ENCODE data around the gene ZNF165. TPM values are rescaled to one million over a fixed set of nuclear protein-coding genes. Genes with fewer than 3 reads are reported as not detected.
"Not testable (repeated sequence)": the region's sequence is repeated elsewhere in the genome, so short reads cannot be mapped to it uniquely, and the experiment has no call there.

The ZNF165 gene
- total RNA-seq (2014; rRNA removed; shearing (Covaris generic)) = 4.4 and 5.2 TPM in 2 replicates

- DNase-seq (ENCODE audit: low spot score) = not testable (repeated sequence)
These were observed at the start of gene ZNF165 for GRCh38 chr6:28080381-28080630. TSS of gene ZNF165 (plus strand) at chr6:28080568. CDS start at chr6:28085481, 4,913 bp downstream.

DNA sequence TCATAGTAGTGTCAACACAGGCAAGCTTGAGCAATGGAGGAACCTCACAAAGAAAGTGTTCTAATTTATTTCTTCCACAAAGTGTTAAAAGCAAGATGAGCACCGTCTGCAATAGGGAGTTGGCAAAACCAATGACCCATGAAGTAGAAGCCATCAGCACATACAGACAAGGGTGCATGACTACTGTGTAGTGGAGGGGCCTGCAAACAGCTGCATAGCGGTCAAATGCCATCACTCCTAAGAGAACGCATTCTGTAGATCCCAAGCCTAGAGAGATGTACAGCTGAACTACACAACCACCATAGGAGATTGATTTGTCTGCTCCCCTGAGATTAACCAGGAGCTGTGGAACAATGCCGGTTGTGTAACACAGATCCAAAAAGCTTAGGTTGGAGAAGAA is 26.8 kb upstream of the ZNF165 start:
- DNase-seq (ENCODE audit: low spot score) = no peak

GRCh38 chr6:28060405-28060804 is 20.0 kb upstream of the ZNF165 start:
- DNase-seq (ENCODE audit: low spot score) = no peak

DNA sequence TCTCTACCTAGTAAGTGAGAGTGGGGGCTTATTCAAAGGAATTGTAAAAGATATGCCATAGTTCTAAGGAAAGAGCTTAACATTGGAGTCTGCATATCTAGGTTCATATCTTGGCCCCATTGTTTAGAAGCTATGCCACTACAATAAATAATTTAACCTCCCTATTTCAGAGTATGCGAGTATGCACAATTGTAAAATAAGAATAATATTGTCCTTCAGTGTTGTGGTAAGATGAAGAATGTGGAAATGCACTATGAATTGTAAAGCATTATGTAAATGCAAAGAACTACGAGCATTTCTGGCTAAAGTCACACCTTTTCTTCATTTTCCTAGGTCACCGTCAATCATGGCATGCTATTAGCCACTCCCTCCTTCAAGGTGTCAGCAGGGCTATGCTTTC is 16.1 kb upstream of the ZNF165 start:
- DNase-seq (ENCODE audit: low spot score) = no peak

DNA sequence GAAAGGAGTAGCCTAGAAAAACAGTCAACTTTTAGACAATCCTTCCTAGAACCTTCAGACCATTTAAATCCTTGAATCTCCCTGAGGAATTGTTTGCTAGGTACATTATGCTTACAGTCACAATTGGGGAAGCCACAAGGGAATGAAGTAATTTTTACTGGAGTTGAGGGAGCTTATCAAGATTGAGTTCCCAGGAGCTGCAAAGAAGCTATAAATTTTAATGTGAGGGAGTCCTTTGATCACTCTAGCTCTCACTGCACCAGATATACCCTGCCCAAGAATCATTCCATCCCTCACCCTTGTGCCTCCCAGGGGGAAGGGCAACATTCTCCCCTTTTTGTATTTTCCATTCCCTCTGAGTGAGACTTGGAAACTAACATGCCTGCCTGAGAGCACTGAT is 12.3 kb upstream of the ZNF165 start:
- DNase-seq (ENCODE audit: low spot score) = no peak

DNA sequence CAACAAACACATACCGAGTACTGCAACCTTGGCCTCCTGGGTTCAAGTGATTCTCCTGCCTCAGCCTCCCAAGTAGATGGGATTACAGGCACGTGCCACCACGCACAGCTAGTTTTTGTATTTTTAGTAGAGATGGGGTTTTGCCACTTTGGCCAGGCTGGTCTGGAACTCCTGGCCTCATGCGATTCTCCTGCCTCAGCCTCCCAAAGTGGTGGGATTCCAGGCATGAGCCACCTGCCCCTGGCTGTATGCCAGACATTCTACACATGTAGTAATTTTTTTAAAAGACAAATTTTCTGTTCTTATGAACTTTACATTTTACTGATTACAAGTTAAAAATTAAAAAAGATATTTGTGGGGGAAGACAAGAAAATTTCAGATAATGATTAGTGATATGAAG is 9.4 kb upstream of the ZNF165 start:
- DNase-seq (ENCODE audit: low spot score) = not testable (repeated sequence)

DNA sequence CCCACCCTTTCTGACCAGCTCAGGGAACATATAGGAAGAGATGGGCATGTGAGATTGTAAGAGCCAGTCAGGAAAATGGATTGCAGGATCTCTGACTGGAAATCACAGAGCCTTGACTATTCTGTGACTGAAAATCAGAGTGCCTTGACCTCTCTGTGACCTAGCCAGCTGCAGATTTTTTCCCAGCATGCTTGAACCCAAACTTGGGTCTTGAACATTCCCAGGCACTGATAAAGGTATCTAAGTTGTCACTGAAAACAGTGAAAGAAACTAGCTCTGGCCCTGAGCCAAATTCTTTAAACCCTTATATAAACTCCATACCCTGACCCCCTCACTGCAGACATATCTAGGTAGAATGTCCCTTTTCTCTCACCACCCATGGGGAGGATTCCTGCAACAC is 2.3 kb upstream of the ZNF165 start:
- no peak for DNase-seq (ENCODE audit: low spot score)

DNA sequence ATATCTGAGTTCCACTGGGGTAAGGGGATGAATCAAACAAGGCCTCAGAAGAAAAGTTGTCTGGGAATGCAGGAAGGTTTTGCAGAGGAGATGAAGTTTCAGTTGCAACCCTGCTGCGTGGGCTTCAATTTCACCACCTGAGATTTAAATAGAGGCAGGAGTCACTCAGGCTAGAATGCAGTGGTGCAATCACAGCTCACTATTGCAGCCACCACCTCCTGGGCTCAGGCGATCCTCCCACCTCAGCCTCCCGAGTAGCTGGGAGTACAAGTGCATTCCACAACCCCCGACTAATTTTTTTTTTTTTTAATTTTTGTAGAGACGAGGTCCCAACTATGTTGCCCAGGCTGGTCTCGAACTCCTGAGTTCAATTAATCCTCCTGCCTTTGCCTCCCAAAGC is 1.5 kb upstream of the ZNF165 start:
- no peak for DNase-seq (ENCODE audit: low spot score)

DNA sequence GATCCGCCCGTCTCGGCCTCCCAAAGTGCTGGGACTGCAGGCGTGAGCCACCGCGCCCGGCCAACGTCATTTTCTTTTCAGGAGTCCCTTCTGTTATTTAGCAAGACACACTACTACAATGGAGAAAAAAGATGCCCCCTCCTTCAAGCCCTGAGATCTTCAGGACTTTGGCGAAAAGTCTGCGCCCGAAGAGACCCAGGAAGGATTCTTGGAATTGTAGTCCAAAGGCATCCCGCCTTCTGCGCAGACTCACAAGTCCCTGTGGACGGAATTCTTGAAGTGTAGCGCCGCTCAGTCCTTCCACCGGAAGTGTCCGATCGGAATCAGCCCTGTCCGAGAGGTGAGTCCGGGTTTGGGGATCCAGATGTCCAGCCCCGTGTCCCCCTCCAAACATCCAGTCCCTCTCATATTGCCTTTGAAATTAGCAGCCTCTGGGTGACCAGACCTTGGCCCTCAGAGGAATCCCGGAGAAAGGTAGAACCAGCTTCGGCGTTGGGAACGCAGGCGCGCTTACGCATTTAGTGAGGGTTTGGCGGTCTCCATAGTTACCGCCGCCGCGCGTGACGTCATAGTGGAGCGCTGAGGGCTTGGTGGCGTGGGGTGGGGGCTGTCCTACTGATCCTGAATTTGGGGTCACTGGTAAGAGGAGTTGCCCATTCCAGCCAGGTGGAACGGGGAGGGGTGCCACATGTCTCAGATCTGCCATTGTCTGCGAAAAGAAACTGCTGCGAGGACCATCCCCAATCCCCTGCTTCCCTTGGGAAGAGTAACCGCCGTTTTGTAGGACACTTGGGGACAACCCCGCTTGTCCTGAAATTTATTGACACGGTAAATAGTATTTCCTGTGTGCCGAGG is 490 bp downstream of the ZNF165 start:
- peak; percentile 98 for DNase-seq (ENCODE audit: low spot score)

GRCh38 chr6:28081486-28081751 is 1.1 kb downstream of the ZNF165 start:
- no peak for DNase-seq (ENCODE audit: low spot score)

DNA sequence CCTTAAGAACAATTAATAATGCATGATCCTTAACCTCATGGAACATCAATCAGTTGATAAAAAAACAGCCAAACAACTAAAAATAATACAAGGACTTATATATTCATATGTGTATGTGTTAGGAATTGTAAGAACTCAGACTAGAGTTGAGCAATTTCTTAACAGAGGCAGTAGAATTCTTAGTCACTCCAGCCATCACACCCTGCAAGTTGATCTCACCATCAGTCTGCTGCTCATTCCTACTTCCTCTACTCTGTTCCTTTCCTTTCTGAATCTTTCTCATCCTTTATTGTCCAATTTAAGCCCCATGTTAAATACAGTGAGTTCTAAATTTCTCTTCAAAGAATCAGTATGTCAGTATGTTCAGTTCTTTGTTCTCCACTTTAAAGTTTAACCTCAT is 2.6 kb downstream of the ZNF165 start:
- DNase-seq (ENCODE audit: low spot score) = no peak

DNA sequence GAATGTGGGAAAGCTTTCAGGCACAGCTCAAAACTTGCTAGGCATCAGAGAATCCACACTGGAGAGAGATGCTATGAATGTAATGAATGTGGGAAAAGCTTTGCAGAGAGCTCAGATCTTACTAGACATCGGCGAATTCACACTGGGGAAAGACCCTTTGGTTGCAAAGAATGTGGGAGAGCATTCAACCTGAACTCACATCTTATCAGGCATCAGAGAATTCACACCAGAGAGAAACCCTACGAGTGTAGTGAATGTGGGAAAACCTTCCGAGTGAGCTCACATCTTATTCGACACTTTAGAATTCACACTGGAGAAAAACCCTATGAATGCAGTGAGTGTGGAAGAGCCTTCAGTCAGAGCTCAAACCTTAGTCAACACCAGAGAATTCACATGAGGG is 8.7 kb downstream of the ZNF165 start:
- no peak for DNase-seq (ENCODE audit: low spot score)

DNA sequence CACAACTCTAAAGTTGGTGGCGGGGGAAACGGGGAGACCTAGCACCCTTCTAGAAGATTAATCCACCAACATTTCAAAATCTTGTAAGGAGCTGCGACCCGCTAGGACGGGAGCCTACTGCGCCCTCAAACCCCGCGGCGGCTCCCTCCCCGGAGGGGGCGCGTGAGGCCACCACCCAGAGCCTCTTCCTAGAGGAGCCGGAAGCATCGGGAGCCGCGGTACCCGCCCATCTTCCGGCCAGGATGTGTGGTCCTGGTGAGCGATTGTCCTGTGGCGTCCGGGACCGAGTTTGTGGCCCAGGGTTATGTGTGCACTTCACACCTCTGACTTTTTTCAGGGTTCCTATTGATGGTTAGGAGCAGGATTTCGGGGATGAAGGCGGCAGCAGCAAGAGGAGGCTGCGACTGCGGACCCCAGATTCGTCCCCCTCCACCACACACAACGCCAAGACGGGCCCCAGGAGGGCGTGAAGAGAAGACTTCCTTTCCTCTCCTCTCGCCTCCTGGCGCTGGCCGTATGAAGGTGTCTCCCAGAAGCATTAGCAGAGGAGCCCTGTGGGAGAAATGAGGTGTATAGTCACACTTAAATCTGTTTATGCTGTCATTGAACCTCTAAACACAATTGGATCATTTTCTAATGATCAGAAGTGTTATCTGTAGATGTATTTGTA is 10.7 kb downstream of the ZNF165 start:
- no peak for DNase-seq (ENCODE audit: low spot score)

DNA sequence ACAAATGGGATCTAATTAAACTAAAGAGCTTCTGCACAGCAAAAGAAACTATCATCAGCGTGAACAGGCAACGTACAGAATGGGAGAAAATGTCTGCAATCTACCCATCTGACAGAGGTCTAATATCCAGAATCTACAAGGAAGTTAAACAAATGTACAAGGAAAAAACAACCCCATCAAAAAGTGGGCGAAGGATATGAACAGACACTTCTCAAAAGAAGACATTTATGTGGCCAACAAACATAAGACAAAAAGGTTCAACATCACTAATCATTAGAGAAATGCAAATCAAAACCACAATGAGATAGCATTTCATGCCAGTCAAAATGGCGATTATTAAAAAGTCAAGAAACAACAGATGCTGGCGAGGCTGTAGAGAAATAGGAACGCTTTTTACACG is 21.9 kb downstream of the ZNF165 start:
- DNase-seq (ENCODE audit: low spot score) = not testable (repeated sequence)

GRCh38 chr6:28102699-28103098 is 22.3 kb downstream of the ZNF165 start:
- DNase-seq (ENCODE audit: low spot score) = not testable (repeated sequence)

- peak; percentile 85 for DNase-seq (ENCODE audit: low spot score)
These were observed 24.2 kb downstream of the ZNF165 start for GRCh38 chr6:28104392-28105244.

GRCh38 chr6:28105245-28105639 is 24.9 kb downstream of the ZNF165 start:
- DNase-seq (ENCODE audit: low spot score) = peak; percentile 44

GRCh38 chr6:28107506-28107905 is 27.1 kb downstream of the ZNF165 start:
- DNase-seq (ENCODE audit: low spot score) = no peak

- no peak for DNase-seq (ENCODE audit: low spot score)
These were observed 31.6 kb downstream of the ZNF165 start for GRCh38 chr6:28111964-28112363.

DNA sequence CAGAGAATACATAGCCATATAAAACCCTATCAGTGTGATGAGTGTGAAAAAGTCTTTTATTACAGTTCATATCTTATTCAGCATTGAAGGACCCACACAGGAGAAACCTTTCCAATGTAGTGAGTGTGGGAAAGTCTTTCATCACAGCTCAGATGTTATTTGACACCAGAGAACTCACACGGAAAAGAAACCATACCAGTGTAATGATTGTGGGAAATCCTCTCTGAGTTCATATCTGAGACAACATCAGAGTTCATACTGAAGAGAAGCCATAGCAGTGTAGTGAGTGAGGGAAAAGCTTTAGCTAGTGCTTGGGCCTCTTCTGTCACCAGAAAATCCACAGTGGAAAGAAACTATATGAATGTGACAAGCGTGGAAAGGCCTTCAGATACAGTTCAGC is 35.4 kb downstream of the ZNF165 start:
- no peak for DNase-seq (ENCODE audit: low spot score)

DNA sequence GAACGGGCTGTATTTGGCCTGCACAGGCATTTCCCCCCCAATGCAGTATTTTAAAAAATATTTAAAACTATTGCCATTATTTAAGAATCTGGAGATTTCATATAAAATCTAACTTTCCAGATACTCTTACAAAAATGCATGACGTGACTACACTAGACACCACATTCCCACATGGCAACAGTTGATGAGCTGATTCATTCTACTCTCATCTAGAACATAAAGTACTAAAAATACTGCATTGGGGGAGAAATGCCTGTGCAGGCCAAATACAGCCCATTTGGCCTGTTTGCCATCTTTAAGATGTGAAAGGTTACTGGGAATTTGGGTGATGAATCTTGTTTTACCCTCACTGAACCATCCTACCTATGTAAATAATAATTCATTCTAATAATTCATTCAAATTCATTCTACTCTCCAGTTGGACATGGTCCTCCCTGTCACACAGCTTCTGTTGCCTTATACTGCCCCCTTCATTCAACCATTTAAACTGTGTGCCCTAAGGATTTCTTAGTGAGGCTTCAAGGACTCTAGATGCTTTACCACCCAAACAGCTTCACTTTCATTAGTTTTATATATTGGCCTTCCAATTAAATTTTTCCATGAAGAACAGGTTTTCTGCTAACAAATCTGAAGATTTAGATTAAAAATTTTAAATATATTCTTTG is 37.1 kb downstream of the ZNF165 start:
- no peak for DNase-seq (ENCODE audit: low spot score)

DNA sequence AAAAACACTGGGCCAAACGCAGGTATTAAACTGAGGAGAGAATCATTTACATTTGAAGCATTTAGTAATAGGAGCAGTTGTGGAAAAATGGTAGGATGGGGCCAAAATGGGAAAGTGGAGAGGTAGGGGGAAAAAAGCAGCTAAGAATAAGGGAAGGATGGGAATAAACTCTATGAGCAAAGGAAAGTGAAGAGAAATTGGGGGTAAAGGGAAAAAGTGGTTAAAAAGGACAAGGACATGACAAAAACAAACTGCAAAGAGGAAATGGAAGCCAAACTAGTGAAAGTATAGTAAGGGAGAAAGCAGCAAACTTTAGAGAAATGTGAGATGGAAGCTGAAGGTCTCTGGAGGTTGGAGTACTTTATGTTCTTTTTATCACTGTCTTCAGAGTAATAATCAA is 37.8 kb downstream of the ZNF165 start:
- no peak for DNase-seq (ENCODE audit: low spot score)

All from HT-29 (cell line).